DND-41 (cell line): ENCODE data around the gene DNAH10.

ENCODE experiments used
- CTCF ChIP-seq: IDR thresholded peaks from 2 replicates; pipeline ENCODE4 v1.5.1; 2012; ENCODE audit warnings: borderline replicate concordance, low read length, moderate library complexity, mild to moderate bottlenecking; ENCODE audit not compliant: poor library complexity, severe bottlenecking; ENCODE audit errors: extremely low read depth
- EZH2 ChIP-seq: IDR thresholded peaks from 3 replicates; pipeline ENCODE4 v1.6.1; 2012; ENCODE audit warnings: borderline replicate concordance, low read depth, mild to moderate bottlenecking, moderate library complexity, low read length, inconsistent platforms; ENCODE audit not compliant: severe bottlenecking

GRCh38 chr12:123896767-123897166 is 134.7 kb downstream of the DNAH10 start:
- TF ChIP-seq CTCF: no peak
- no peak for TF ChIP-seq EZH2
